ENCODE measurements around the gene ARMH1. TPM values are rescaled to one million over a fixed set of nuclear protein-coding genes. Genes with fewer than 3 reads are reported as not detected.

The ARMH1 gene
- total RNA-seq = 100 to 1,000 TPM; 139 to 144 TPM

DNA sequence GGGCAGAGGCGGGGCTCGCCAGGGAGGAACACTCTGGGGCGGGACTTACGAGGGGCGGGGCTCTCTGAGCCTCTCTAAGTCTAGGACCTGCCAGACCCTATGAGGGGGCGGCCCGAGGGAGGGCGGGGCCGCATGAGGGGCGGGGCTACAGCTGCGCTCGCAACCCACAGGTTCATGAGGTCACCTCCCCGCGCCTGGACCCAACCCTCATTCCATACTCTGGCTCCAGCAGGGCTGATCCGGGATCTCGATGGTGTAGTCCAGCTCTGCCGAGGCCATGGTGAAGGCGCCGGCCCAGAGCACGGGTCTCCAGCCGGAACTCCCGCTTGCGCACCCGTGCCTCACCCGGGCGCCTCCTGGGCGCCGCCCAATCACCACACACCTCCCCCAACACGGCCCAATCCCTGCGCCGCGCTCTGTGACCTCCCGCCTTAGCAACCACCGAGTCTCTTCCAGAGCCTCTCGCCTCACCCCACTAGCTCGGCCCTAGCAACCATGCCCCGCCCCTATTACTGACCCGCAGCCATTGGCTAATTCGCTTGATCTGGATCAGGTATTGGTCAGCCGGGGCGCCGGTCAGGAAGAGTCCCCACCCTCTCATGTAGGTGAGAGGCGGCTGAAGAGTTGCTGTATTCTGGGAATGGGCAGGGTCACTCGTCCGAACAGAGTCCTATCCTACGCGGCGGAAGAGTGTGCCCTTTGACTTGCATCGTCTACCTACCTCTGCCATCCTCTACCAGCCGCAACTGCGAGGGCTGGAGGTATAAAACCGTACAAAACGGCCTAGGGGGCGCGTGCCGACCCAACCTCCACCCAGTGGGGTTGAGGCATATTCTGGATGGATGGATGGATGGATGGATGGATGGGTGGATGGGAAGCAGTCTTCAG is at the start of gene ARMH1, which contains the start of gene TMEM53:
ARMH1 (plus strand) TSS at position 602 of the 888 bp plus-strand sequence. CDS start 14,984 bp downstream, outside the sequence.
TMEM53 (minus strand) TSS at position 369 of the 888 bp plus-strand sequence; CDS start at position 279, 90 bp downstream.
- Mint-ChIP-seq H3K9me3 (no peaks in the 10 kb centered on the region), H3K27me3 (no peaks in the 10 kb centered on the region), H3K36me3 (no peaks in the 10 kb centered on the region), H3K4me1 (peaks cover 19% of the 10 kb centered on the region), H3K27ac (peak within 1 kb of the TSS; percentile 83), H3K4me3 (peak within 1 kb of the TSS; percentile 82)
- DNase-seq = peak; percentile 97

DNA sequence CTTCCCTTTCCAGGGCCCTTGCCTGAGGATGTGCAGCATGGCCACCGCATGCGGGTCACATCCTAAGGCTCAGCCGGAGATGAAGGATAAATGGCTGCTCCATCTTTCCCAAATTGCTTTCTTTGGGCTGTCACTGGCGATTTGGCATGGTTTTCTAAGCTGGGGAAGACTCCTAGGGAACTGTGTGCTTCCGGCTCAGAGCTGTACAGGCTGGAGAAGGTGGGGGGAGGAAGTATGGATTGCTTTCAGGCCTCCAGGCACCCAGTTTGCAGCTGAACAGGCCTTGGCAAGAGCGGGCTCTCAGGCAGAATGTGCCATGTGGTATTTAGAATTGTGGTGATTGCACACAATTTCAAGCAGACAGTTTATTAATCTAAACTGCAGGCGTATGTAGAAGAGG is 49.2 kb upstream of the ARMH1 start:
- H3K27ac Mint-ChIP-seq = no peak overlapping the region
- no peak overlapping the region for H3K4me3 Mint-ChIP-seq
- no peaks in the 10 kb centered on the region for H3K4me1 Mint-ChIP-seq
- H3K36me3 Mint-ChIP-seq = no peaks in the 10 kb centered on the region
- H3K27me3 Mint-ChIP-seq = no peaks in the 10 kb centered on the region
- H3K9me3 Mint-ChIP-seq = no peaks in the 10 kb centered on the region
- no peak for DNase-seq

- no peaks in the 10 kb centered on the region for H3K9me3 Mint-ChIP-seq
- peaks cover 23% of the 10 kb centered on the region for H3K4me1 Mint-ChIP-seq
- no peak for DNase-seq
- no peak overlapping the region for H3K4me3 Mint-ChIP-seq
- peaks cover 14% of the 10 kb centered on the region for H3K36me3 Mint-ChIP-seq
- no peaks in the 10 kb centered on the region for H3K27me3 Mint-ChIP-seq
- no peak overlapping the region for H3K27ac Mint-ChIP-seq
Measured at GRCh38 chr1:44628962-44629756, 45.4 kb upstream of the ARMH1 start.

- Mint-ChIP-seq H3K27me3 (no peaks in the 10 kb centered on the region), H3K36me3 (peaks cover 22% of the 10 kb centered on the region), H3K27ac (peak overlapping the region; percentile 95), H3K4me1 (peaks cover 31% of the 10 kb centered on the region), H3K4me3 (peak overlapping the region; percentile 90), H3K9me3 (no peaks in the 10 kb centered on the region)
- DNase-seq = no peak
Measured at GRCh38 chr1:44630116-44630515, 44.4 kb upstream of the ARMH1 start.

DNA sequence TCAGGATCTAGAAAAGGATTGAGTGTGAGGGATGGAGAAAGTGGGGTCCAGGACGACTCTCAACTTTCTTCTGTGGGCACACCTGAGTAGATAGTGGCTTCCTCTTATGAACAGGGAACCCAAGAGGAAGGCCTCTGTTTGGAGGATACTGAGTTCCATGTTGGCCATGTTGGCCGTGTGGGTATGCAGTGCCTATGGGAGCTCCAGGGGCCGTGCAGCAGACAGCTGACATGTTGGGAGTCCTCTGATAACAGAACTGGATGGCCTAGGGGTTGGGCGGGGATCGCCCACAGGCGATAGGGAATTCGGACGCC is 43.2 kb upstream of the ARMH1 start:
- Mint-ChIP-seq H3K27me3 (no peaks in the 10 kb centered on the region), H3K4me3 (peak overlapping the region; percentile 90), H3K4me1 (peaks cover 33% of the 10 kb centered on the region), H3K27ac (peak overlapping the region; percentile 95), H3K9me3 (no peaks in the 10 kb centered on the region), H3K36me3 (peaks cover 31% of the 10 kb centered on the region)
- DNase-seq = no peak

DNA sequence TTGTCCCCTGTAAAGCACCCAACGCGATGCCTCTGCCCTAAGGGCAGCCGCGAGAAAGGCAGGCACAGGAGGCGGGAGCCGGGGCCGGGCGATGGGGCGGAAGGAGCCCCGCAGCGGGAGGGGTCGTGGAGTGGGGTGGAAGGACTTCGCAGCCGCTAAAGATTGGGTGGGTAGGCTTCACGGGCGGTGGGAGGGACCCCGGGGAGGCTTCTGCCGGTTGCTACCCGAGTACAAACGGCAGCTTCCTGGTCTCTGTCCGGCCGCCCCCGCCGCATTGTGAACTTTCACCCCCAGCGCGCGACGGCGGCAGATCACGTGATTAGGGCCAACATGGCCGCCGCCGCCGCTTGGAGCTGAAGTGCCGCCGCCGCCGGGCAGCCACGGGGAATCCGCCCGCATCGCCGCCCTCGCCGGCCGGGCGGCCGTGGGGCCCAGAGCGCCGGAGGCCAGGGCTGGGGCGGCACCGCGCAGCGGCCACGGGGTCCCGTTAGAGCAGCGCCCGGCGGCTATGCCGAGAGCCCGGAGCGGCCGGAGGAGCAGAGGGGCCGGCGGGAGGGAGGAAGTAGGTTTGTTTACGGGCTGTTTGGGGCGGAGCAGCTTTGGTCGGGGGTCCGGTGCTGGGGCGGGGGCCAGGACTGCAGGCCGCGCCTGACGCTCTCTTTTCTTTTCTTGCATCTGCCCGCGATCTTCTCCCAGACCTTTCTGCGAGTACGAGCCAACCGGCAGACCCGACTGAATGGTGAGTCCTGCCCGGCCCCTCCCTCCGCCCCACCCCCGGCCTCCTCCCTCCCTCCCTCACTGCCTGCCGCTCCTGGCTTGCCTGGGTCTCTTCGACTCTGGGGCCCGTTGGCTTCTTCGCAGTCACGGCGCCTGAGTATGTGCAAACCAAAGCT is 42.6 kb upstream of the ARMH1 start:
- H3K4me3 Mint-ChIP-seq = peak overlapping the region; percentile 90
- H3K27ac Mint-ChIP-seq = peak overlapping the region; percentile 96
- H3K36me3 Mint-ChIP-seq = peaks cover 31% of the 10 kb centered on the region
- H3K4me1 Mint-ChIP-seq = peaks cover 33% of the 10 kb centered on the region
- no peaks in the 10 kb centered on the region for H3K27me3 Mint-ChIP-seq
- peak; percentile 92 for DNase-seq
- H3K9me3 Mint-ChIP-seq = no peaks in the 10 kb centered on the region

- H3K27me3 Mint-ChIP-seq = no peaks in the 10 kb centered on the region
- H3K4me1 Mint-ChIP-seq = peaks cover 33% of the 10 kb centered on the region
- peaks cover 31% of the 10 kb centered on the region for H3K36me3 Mint-ChIP-seq
- H3K4me3 Mint-ChIP-seq = peak overlapping the region; percentile 90
- no peak for DNase-seq
- no peaks in the 10 kb centered on the region for H3K9me3 Mint-ChIP-seq
- H3K27ac Mint-ChIP-seq = peak overlapping the region; percentile 96
Measured at GRCh38 chr1:44632598-44632997, 41.9 kb upstream of the ARMH1 start.

- DNase-seq = no peak
- Mint-ChIP-seq H3K4me3 (peak overlapping the region; percentile 22), H3K36me3 (peaks cover 31% of the 10 kb centered on the region), H3K27me3 (no peaks in the 10 kb centered on the region), H3K4me1 (peaks cover 33% of the 10 kb centered on the region), H3K27ac (peak overlapping the region; percentile 62), H3K9me3 (no peaks in the 10 kb centered on the region)
Measured at GRCh38 chr1:44634606-44635189, 39.8 kb upstream of the ARMH1 start.

GRCh38 chr1:44635439-44635838 is 39.1 kb upstream of the ARMH1 start:
- Mint-ChIP-seq H3K4me1 (peaks cover 33% of the 10 kb centered on the region), H3K27ac (no peak overlapping the region)

GRCh38 chr1:44636083-44636687 is 38.3 kb upstream of the ARMH1 start:
- no peak for DNase-seq
- H3K36me3 Mint-ChIP-seq = peaks cover 31% of the 10 kb centered on the region
- H3K4me1 Mint-ChIP-seq = peaks cover 27% of the 10 kb centered on the region
- no peaks in the 10 kb centered on the region for H3K9me3 Mint-ChIP-seq
- H3K27me3 Mint-ChIP-seq = no peaks in the 10 kb centered on the region
- H3K27ac Mint-ChIP-seq = no peak overlapping the region
- no peak overlapping the region for H3K4me3 Mint-ChIP-seq

More at GRCh38 chr1:44635439-44635838, 39.1 kb upstream of the ARMH1 start:
- Mint-ChIP-seq H3K4me3 (no peak overlapping the region), H3K9me3 (no peaks in the 10 kb centered on the region), H3K36me3 (peaks cover 31% of the 10 kb centered on the region), H3K27me3 (no peaks in the 10 kb centered on the region)
- DNase-seq = no peak

- DNase-seq = no peak
- H3K27me3 Mint-ChIP-seq = no peaks in the 10 kb centered on the region
- no peak overlapping the region for H3K4me3 Mint-ChIP-seq
- H3K4me1 Mint-ChIP-seq = peaks cover 24% of the 10 kb centered on the region
- peaks cover 34% of the 10 kb centered on the region for H3K36me3 Mint-ChIP-seq
- H3K9me3 Mint-ChIP-seq = no peaks in the 10 kb centered on the region
- no peak overlapping the region for H3K27ac Mint-ChIP-seq
Measured at GRCh38 chr1:44636688-44637598, 37.6 kb upstream of the ARMH1 start.

- Mint-ChIP-seq H3K27ac (no peak overlapping the region), H3K9me3 (no peaks in the 10 kb centered on the region), H3K27me3 (no peaks in the 10 kb centered on the region), H3K4me1 (peaks cover 21% of the 10 kb centered on the region), H3K4me3 (no peak overlapping the region), H3K36me3 (peaks cover 34% of the 10 kb centered on the region)
- DNase-seq = no peak
Measured at GRCh38 chr1:44637702-44638411, 36.7 kb upstream of the ARMH1 start.
